NCI-H226 (cell line): ENCODE data around the gene SAMD4A.

Experiments
- DNase-seq: peaks from one replicate; pipeline ENCODE4 v3.0.0-alpha.2; 2015

The SAMD4A gene, protein sequence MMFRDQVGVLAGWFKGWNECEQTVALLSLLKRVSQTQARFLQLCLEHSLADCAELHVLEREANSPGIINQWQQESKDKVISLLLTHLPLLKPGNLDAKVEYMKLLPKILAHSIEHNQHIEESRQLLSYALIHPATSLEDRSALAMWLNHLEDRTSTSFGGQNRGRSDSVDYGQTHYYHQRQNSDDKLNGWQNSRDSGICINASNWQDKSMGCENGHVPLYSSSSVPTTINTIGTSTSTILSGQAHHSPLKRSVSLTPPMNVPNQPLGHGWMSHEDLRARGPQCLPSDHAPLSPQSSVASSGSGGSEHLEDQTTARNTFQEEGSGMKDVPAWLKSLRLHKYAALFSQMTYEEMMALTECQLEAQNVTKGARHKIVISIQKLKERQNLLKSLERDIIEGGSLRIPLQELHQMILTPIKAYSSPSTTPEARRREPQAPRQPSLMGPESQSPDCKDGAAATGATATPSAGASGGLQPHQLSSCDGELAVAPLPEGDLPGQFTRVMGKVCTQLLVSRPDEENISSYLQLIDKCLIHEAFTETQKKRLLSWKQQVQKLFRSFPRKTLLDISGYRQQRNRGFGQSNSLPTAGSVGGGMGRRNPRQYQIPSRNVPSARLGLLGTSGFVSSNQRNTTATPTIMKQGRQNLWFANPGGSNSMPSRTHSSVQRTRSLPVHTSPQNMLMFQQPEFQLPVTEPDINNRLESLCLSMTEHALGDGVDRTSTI

GRCh38 chr14:54566410-54567223 lies at the start of gene SAMD4A:
SAMD4A (plus strand) TSS chr14:54567128; CDS start chr14:54567917, 789 bp downstream.
- DNase-seq, result peak; percentile 79

DNA sequence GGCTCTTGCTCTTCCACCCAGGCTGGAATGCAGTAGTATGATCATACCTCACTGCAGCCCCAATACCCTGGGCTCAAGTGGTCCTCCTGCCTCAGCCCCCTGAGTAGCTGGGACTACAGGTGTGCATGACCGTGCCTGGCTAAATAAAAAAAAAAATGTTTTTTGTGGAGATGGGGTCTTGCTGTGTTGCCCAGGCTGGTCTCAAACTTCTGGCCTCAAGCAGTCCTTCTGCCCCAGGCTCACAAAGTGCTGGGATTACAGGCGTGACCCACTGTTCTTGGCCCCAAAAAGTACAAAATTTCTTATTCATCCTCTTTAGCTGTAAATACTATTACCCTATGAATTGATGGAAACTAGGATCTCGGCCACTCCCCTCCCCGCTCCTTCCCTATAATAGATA lies 42.5 kb upstream of the SAMD4A start:
- DNase-seq, result no peak

DNA sequence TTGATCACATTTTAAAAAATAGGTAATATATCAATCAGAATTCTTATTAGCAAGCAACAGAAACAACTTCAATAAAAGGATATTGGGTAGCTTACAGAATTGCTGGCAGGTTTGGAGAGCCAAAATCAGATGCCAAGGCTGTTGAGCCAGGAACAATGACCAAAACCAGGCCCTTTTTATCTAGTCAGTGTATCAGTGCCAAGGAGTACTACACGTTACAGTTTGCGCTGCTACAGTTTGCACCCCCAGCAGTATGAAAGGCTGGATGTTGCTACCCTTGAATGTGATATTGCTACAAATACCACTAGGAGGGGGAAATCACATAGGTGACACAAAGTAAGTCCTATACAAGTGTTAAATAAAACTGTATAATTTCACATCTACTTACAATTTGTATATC lies 38.0 kb upstream of the SAMD4A start:
- no peak for DNase-seq

- peak; percentile 24 for DNase-seq
Measured at GRCh38 chr14:54529811-54530210, 37.1 kb upstream of the SAMD4A start.

GRCh38 chr14:54532111-54533012 lies 34.6 kb upstream of the SAMD4A start:
- DNase-seq, result no peak

- DNase-seq, result no peak
Measured at GRCh38 chr14:54533100-54533499, 33.8 kb upstream of the SAMD4A start.

DNA sequence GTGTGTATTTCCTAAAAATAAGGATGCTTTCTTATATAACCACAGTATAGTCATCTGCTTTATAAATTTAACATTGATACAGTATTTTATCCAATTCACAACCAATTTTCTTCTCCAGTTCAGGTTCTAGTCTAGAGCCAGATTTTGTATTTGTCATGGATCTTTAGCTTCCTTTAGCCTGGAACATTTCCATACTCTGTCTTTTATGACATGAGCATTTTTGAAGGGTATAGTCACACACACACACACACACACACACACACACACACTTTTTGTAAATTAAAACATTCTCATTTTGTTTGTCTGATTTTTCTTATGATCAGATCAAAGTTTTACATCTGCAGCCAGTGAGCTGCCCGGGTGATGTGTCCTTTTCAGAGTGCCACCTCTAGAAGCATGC lies 31.8 kb upstream of the SAMD4A start:
- no peak for DNase-seq

- no peak for DNase-seq
Measured at GRCh38 chr14:54535646-54536045, 31.3 kb upstream of the SAMD4A start.

DNA sequence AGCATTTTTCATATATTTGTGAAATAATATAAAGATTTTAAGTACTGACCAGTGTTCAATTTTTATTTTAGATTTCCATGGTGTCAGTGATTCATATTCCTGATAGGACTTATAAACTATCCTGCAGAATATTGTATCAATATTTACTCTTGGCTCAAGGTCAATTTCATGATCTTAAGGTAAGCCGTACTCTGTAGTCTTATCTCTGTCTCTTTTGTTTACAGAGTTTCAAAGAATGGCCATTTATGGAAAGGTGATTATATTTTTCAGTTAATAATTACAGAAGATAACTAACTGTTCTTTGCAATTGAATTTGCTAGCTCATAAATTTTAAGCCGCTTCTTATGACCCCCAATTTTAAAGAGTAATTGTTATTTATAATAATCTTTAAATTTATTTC lies 29.3 kb upstream of the SAMD4A start:
- no peak for DNase-seq

GRCh38 chr14:54538055-54538454 lies 28.9 kb upstream of the SAMD4A start:
- no peak for DNase-seq

GRCh38 chr14:54547583-54547982 lies 19.3 kb upstream of the SAMD4A start:
- no peak for DNase-seq

DNA sequence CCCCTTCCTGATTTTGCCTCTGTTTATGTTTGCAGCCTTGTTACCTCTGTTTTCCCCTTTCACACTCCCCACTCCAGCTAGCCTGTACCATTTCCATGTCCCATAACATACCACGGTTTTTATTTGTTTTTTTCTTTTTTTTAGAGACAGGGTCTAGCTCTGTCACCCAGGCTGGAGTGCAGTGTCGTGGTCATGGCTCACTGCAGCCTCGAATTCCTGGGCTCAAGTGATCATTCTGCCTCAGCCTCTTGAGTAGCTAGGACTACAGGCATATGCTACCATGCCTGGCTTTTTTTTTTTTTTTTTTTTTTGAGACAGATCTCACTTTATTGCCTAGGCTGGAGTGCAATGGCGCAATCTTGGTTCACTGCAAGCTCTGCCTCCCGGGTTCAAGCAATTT lies 18.4 kb upstream of the SAMD4A start:
- no peak for DNase-seq

GRCh38 chr14:54549862-54550261 lies 17.1 kb upstream of the SAMD4A start:
- no peak for DNase-seq

DNA sequence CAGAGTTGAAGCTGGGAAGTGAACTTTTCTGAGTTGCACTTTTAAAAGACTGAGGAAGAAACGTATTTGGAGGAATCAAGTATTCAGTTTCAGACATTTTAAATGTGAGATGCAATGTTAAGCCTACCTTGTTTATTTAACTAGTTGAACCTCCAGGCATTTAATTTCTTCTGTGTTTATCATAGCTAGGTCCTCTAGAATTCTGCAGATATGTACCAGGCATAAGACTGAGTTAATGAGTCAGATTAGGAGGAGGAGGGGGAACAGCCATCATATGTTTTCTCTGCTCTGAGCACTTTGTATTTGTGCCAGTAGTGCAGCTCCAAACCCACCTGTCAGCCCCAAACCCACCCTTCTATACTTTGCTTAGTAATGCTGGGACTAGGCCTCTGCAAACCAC lies 16.4 kb upstream of the SAMD4A start:
- no peak for DNase-seq

GRCh38 chr14:54554401-54554800 lies 12.5 kb upstream of the SAMD4A start:
- DNase-seq, result no peak

DNA sequence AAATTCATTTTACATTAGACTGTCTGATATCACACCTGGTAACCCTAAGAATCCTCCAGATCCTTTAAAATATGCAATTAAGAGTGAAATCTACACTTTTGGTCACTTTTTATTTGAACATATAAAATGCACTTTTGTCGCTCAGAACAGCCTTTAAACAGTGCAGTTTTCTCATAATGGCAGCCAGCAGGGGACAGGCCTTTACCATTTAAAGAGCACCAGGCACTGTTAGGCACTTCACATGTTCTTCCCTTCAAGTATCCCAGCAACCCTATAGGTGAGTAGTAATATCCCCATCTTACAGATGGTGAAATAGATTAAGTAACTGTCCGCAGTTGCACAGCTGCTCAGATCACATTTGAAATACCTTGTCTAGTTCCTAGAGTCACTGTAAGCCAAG lies 11.3 kb upstream of the SAMD4A start:
- no peak for DNase-seq

- no peak for DNase-seq
Measured at GRCh38 chr14:54556535-54556934, 10.4 kb upstream of the SAMD4A start.

- DNase-seq, result peak; percentile 44
Measured at GRCh38 chr14:54562334-54562733, 4.6 kb upstream of the SAMD4A start.

- peak; percentile 12 for DNase-seq
Measured at GRCh38 chr14:54564071-54564867, 2.7 kb upstream of the SAMD4A start.

DNA sequence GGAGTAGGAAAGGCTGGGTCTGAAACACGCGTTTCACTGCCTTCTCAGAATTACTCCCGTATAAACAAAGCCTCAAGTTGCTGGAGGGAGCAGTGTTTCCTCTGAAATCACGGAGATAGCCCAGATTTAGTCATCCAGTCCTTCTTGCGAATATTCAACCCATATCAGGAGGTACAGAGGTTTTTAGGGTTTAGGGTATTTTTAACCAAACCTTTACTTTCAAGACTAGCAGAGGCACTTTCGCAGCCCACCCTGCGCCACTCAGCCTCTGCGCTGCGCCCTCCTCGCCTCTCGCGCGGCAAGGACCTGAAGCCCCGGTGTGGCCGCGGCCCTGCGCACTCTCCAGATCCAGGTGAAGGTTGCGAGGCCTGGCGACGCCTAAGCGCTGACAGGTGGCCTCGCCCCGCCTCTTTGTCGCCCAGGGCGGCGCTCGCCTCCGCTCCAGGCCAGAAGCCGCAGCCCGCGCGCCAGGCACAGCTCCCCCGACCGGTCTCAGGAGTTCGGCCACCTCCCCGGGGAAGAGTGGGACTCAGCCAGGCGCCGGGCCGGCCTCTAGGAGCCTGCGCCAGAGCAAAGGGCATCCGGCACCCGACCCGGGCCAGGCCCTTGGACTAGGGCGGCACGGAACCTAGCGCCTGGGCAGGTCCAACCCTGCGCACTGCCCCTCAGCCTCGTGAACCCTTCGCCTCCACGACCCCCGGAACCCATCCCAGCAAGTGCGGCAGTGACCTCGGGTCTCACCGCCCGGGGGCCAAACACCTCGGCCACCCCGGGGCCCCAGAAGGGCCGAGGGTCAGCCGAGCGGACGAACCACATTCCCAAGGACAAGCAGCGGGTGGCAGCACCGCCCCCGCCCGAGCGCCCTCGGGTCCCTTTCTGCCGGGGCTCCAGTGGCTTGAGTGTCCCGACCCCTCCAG lies 1.8 kb upstream of the SAMD4A start:
- DNase-seq, result peak; percentile 68
